ENCODE measurements around the gene DPEP2. TPM values are rescaled to one million over a fixed set of nuclear protein-coding genes. Genes with fewer than 3 reads are reported as not detected.

Gene DPEP2
- total RNA-seq, 6 experiments from 2014 or later = 0.93 to 2.3 (median 1.6) TPM

- Histone ChIP-seq H3K27me3 (no peaks in the 10 kb centered on the region), H3K4me1 (peaks cover 0 to 19% (median 2%) of the 10 kb centered on the region in 4 donors), H3K36me3 (no peaks in the 10 kb centered on the region), H3K27ac (peak within 1 kb of the TSS; percentile 72 to 90 (median 76)), H3K4me3 (peak within 1 kb of the TSS; percentile 79 to 91 (median 88)), H3K9me3 (no peaks in the 10 kb centered on the region)
- ATAC-seq (peak; percentile 92 to 96 (median 94)), DNase-seq (peak; percentile 88 to 92 (median 88))
- TF ChIP-seq CTCF (IDR thresholded peaks at IDR 0.05) (no peak), POLR2A (IDR thresholded peaks at IDR 0.05) (peak; percentile 94)
- 2% methylated on average over 10 of the region's 78 CpGs for WGBS (ENCODE audit: insufficient coverage, low coverage, low lambda C conversion rate, missing lambda C conversion rate)
- intact Hi-C loops (cut with DNase I) = no loop called here
Observed at GRCh38 chr16:67968400-67969253, 30.7 kb downstream of the DPEP2 start, which contains the start of gene SLC12A4. Gene SLC12A4, minus strand, starts transcription at chr16:67968637. Its CDS starts 84 bp downstream, at chr16:67968553.

GRCh38 chr16:67967958-67968399 is 31.3 kb downstream of the DPEP2 start:
- intact Hi-C loops (cut with DNase I) = no loop called here

GRCh38 chr16:67967183-67967957 is 31.9 kb downstream of the DPEP2 start:
- intact Hi-C loops (cut with DNase I) = no loop called here
- peak overlapping the region; percentile 72 to 90 (median 76) for H3K27ac ChIP-seq
- peaks cover 0 to under 1% (median 0%) of the 10 kb centered on the region in 4 donors for H3K36me3 ChIP-seq
- peaks cover 0 to 19% (median 2%) of the 10 kb centered on the region in 4 donors for H3K4me1 ChIP-seq
- H3K27me3 ChIP-seq = no peaks in the 10 kb centered on the region
- no peaks in the 10 kb centered on the region for H3K9me3 ChIP-seq
- TF ChIP-seq POLR2A (IDR thresholded peaks at IDR 0.05) (no peak), CTCF (IDR thresholded peaks at IDR 0.05) (no peak)
- peak overlapping the region; percentile 79 to 91 (median 88) for H3K4me3 ChIP-seq
- 32% methylated on average over 8 of the region's 18 CpGs for WGBS (ENCODE audit: insufficient coverage, low coverage, low lambda C conversion rate, missing lambda C conversion rate)
- DNase-seq (no peak), ATAC-seq (no peak)

More at GRCh38 chr16:67967958-67968399, 31.3 kb downstream of the DPEP2 start:
- TF ChIP-seq CTCF (IDR thresholded peaks at IDR 0.05) (no peak), POLR2A (IDR thresholded peaks at IDR 0.05) (no peak)
- H3K36me3 ChIP-seq = no peaks in the 10 kb centered on the region
- ATAC-seq = peak; percentile 11 to 52 (median 26)
- H3K27me3 ChIP-seq = no peaks in the 10 kb centered on the region
- DNase-seq = no peak
- peak overlapping the region; percentile 79 to 91 (median 88) for H3K4me3 ChIP-seq
- H3K4me1 ChIP-seq = peaks cover 0 to 19% (median 2%) of the 10 kb centered on the region in 4 donors
- whole genome bisulfite sequencing (ENCODE audit: insufficient coverage, low coverage, low lambda C conversion rate, missing lambda C conversion rate) = 13% methylated on average over 10 of the region's 45 CpGs
- H3K27ac ChIP-seq = peak overlapping the region; percentile 72 to 90 (median 76)
- no peaks in the 10 kb centered on the region for H3K9me3 ChIP-seq

GRCh38 chr16:67966549-67967182 is 32.6 kb downstream of the DPEP2 start:
- Histone ChIP-seq H3K4me3 (peak overlapping the region; percentile 79 to 91 (median 88)), H3K4me1 (peaks cover 0 to 19% (median 2%) of the 10 kb centered on the region in 4 donors), H3K9me3 (no peaks in the 10 kb centered on the region), H3K36me3 (peaks cover 0 to 4% (median 0%) of the 10 kb centered on the region in 4 donors), H3K27me3 (no peaks in the 10 kb centered on the region), H3K27ac (no peak overlapping the region)
- no peak for TF ChIP-seq POLR2A (IDR thresholded peaks at IDR 0.05)
- TF ChIP-seq CTCF (IDR thresholded peaks at IDR 0.05) = no peak
- ATAC-seq (no peak), DNase-seq (no peak)
- intact Hi-C loops (cut with DNase I) = no loop called here
- WGBS (ENCODE audit: insufficient coverage, low coverage, low lambda C conversion rate, missing lambda C conversion rate) = 14% methylated on average over 1 of the region's 3 CpGs
